Measurements from ENCODE around the gene TIAL1. TPM values are rescaled to one million over a fixed set of nuclear protein-coding genes. Genes with fewer than 3 reads are reported as not detected.

Gene TIAL1
- total RNA-seq, 2 donors from 2014 or later: 34.9 to 36.1 TPM

- 81 to 82% methylated on average over 1 of the region's 1 CpG for WGBS, 2 donors
These were observed 37.4 kb upstream of the TIAL1 start for GRCh38 chr10:119634219-119634544.

GRCh38 chr10:119633538-119634218 is 36.9 kb upstream of the TIAL1 start:
- no peaks in the 10 kb centered on the region for H3K9me3 ChIP-seq
- intact Hi-C loops (cut with DNase I): no loop called here
- no peak overlapping the region for H3K27ac ChIP-seq
- ATAC-seq: no peak
- no peaks in the 10 kb centered on the region for H3K27me3 ChIP-seq
- H3K4me3 ChIP-seq: no peak overlapping the region
- TF ChIP-seq CTCF (IDR thresholded peaks at IDR 0.05) (no peak), POLR2A (IDR thresholded peaks at IDR 0.05) (no peak)
- no peak for DNase-seq
- H3K36me3 ChIP-seq (replicated peaks in 1 of 2; ENCODE audit: insufficient read depth in 1 of 2, low read depth in 2 of 2): no peaks in the 10 kb centered on the region
- WGBS, 2 donors: 71 to 73% methylated on average over 3 of the region's 3 CpGs
- no peaks in the 10 kb centered on the region for H3K4me1 ChIP-seq

More at GRCh38 chr10:119634219-119634544, 37.4 kb upstream of the TIAL1 start:
- ATAC-seq (no peak), DNase-seq (peak in 2 of 4 donors; percentile 21 to 30)
- Histone ChIP-seq H3K9me3 (no peaks in the 10 kb centered on the region), H3K36me3 (replicated peaks in 1 of 2; ENCODE audit: insufficient read depth in 1 of 2, low read depth in 2 of 2) (no peaks in the 10 kb centered on the region), H3K27me3 (no peaks in the 10 kb centered on the region), H3K4me3 (no peak overlapping the region), H3K4me1 (no peaks in the 10 kb centered on the region), H3K27ac (no peak overlapping the region)
- TF ChIP-seq POLR2A (IDR thresholded peaks at IDR 0.05) (no peak), CTCF (IDR thresholded peaks at IDR 0.05) (no peak)
- intact Hi-C loops (cut with DNase I): no loop called here

GRCh38 chr10:119630300-119630699 is 33.5 kb upstream of the TIAL1 start:
- Histone ChIP-seq H3K9me3 (no peaks in the 10 kb centered on the region), H3K27ac (no peak overlapping the region), H3K36me3 (replicated peaks in 1 of 2; ENCODE audit: insufficient read depth in 1 of 2, low read depth in 2 of 2) (no peaks in the 10 kb centered on the region), H3K4me1 (no peaks in the 10 kb centered on the region), H3K27me3 (no peaks in the 10 kb centered on the region), H3K4me3 (no peak overlapping the region)
- WGBS, 2 donors: 47 to 52% methylated on average over 5 of the region's 5 CpGs
- ATAC-seq (no peak), DNase-seq (peak in 3 of 4 donors; percentile 27 to 60 (median 34))
- TF ChIP-seq POLR2A (IDR thresholded peaks at IDR 0.05) (no peak), CTCF (IDR thresholded peaks at IDR 0.05) (no peak)
- intact Hi-C loops (cut with DNase I): no loop called here

- Histone ChIP-seq H3K4me3 (no peak overlapping the region), H3K27me3 (no peaks in the 10 kb centered on the region), H3K4me1 (no peaks in the 10 kb centered on the region), H3K9me3 (no peaks in the 10 kb centered on the region), H3K36me3 (replicated peaks in 1 of 2; ENCODE audit: insufficient read depth in 1 of 2, low read depth in 2 of 2) (no peaks in the 10 kb centered on the region), H3K27ac (no peak overlapping the region)
- TF ChIP-seq POLR2A (IDR thresholded peaks at IDR 0.05) (no peak), CTCF (IDR thresholded peaks at IDR 0.05) (no peak)
- no peak for DNase-seq
- intact Hi-C loops (cut with DNase I): no loop called here
- ATAC-seq: no peak
- WGBS, 2 donors: 94% methylated on average over 6 of the region's 6 CpGs
These were observed 29.0 kb upstream of the TIAL1 start for GRCh38 chr10:119625570-119626280.

- no peak for ATAC-seq
- intact Hi-C loops (cut with DNase I): no loop called here
- no peaks in the 10 kb centered on the region for H3K9me3 ChIP-seq
- H3K27ac ChIP-seq: no peak overlapping the region
- H3K4me1 ChIP-seq: no peaks in the 10 kb centered on the region
- no peak for TF ChIP-seq CTCF (IDR thresholded peaks at IDR 0.05)
- no peak for TF ChIP-seq POLR2A (IDR thresholded peaks at IDR 0.05)
- no peaks in the 10 kb centered on the region for H3K36me3 ChIP-seq (replicated peaks in 1 of 2; ENCODE audit: insufficient read depth in 1 of 2, low read depth in 2 of 2)
- no peak overlapping the region for H3K4me3 ChIP-seq
- WGBS, 2 donors: 50 to 69% methylated on average over 3 of the region's 3 CpGs
- no peaks in the 10 kb centered on the region for H3K27me3 ChIP-seq
- DNase-seq: no peak
These were observed 24.3 kb upstream of the TIAL1 start for GRCh38 chr10:119621078-119621384.

Data from body of pancreas (tissue), 4 donors.